Dermis blood vessel endothelial cell (primary cell): ENCODE results near the gene GALNT18. TPM values are rescaled to one million over a fixed set of nuclear protein-coding genes. Genes with fewer than 3 reads are reported as not detected.
"Not testable (repeated sequence)": the region's sequence is repeated elsewhere in the genome, so short reads cannot be mapped to it uniquely, and the experiment has no call there.

ENCODE experiments used
- DNase-seq: peaks from one replicate; pipeline ENCODE4 v3.0.0; 2010
- total RNA-seq: library from RNA; depleted of rRNA; stranded (reverse); fragments of >200 nt; gene quantifications from 2 replicates; pipeline ENCODE4 v1.2.3, GENCODE V29; 2014

The GALNT18 gene
- total RNA-seq, 1 donor from 2014 or later: 213 TPM

- DNase-seq: peak; percentile 10
Observed at GRCh38 chr11:11451501-11452005, 170.3 kb downstream of the GALNT18 start.

DNA sequence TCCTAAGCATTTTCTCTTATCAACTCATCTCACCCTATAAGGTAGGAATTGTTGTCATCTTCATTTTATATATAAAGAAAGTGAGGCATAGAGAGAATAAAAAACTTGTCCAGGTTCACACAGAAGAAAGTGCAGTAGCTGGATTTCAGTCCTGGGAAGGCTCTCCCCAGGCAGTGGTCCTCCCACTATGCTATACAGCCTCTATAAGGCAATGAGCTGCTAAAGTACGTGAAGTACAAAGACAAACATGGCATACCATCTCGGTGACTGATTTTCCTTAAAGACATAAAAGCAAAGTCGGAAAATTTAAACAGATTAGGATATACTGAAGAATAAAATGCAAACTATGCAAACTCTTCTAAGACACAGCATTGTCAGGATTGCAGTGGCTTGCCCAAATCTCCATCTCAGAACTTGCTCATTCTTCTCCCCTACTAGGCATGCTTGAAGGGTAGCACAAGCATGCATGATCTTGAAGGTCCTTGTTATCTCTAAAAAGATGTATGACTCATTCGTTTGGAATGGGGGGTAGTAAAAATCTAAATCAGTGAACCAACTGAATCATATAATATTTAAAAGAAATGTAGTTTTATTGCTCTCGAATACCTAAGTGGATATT lies 171.0 kb downstream of the GALNT18 start:
- DNase-seq: no peak

GRCh38 chr11:11449327-11449726 lies 172.5 kb downstream of the GALNT18 start:
- no peak for DNase-seq

GRCh38 chr11:11448626-11449025 lies 173.2 kb downstream of the GALNT18 start:
- DNase-seq: no peak

GRCh38 chr11:11447601-11448000 lies 174.2 kb downstream of the GALNT18 start:
- not testable (repeated sequence) for DNase-seq

- DNase-seq: no peak
Observed at GRCh38 chr11:11446967-11447366, 174.8 kb downstream of the GALNT18 start.

DNA sequence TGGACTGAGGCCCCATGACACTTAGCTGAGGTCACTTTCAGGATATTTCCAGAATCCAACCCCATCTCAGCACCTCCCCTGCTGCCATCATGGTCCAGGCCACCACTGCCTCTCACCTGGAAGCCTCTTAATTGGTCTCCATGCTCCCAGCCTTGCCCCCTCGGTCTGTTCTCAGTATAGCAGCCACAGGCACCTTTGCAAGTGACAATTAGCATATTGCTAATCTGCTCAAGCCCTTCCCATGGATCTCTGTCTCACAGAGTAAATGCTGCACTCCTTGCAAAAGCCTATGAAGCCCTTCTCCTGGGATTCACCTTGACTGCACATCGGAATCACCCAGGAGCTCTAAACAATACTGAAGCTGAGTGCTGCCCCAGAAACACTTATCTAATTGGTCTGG lies 175.2 kb downstream of the GALNT18 start:
- no peak for DNase-seq

DNA sequence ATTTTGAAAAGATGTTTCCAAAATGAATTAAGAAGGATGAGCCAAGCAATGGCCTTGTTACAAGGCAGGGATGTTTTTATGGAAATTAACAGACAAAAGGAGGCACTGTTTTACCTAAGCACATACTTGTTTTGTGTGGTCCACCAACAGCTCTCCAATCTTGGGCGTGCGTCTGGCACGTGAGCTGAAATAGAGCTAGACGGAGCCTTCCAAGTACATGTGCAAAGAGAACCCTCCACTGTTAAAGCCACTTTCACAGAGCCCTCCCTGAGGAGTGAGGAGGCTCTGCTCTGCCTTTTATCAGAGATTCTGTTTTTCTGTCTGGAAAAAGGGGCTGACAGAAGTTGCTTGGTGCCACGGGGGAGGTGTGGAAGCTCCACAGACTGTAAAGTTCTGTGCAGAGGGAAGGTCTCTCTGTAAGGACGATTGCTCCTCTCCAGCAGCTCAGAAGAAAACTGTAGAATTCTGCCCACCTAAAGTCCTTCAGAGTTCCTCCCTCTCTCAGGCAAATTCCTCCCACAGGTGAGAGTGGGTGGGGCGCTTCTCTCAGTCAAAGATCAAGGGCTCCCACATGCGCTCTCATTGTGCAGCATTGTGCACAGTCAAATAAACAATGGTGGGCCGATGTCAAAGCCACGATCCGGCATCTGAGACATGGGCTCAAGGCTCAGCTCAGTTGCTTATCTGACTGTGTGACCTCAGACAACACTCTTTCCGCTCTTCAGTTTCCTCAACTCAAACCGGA lies 176.2 kb downstream of the GALNT18 start:
- DNase-seq: no peak

- peak; percentile 27 for DNase-seq
Observed at GRCh38 chr11:11444804-11445131, 177.0 kb downstream of the GALNT18 start.

- no peak for DNase-seq
Observed at GRCh38 chr11:11444027-11444803, 177.6 kb downstream of the GALNT18 start.

DNA sequence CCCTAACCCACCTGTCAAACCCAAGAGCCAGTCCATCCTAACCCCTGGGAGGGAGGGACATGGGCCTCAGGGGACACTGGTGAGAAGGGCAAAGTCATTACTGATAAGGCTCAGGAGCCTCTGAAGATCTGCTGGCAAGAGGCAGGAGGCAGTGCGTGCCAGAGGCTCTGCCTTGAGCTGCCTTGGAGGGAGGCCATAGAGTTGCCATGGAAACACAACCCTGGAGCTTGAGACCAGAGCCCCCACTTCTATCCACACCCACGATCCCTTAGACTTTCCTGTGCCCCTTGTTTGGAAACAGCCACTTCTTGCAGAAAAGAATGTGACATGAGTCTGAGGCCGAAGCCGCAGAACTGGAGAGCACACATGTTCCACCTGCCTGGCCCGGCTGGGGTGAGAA lies 179.0 kb downstream of the GALNT18 start:
- DNase-seq: no peak

GRCh38 chr11:11441516-11441915 lies 180.3 kb downstream of the GALNT18 start:
- DNase-seq: no peak

DNA sequence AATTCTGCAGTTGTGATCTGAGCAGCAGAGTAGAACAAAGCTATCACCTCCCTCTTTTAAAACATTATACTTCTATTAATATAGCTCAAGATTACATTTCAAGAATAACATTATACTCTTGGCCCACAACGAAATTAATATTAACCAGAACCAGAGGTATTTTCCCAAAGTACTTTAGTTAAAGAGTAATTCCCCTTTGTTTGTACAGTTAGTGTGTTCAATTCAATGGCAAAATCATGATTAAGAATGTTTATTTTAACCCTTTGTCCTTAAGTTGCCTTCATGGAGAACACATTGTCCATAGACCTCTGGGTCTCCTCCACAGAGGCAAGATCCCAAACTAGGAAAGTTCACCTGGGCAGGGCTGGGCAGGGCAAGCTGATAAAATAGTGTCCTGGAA lies 180.7 kb downstream of the GALNT18 start:
- DNase-seq: no peak

- DNase-seq: no peak
Observed at GRCh38 chr11:11440144-11440543, 181.7 kb downstream of the GALNT18 start.

DNA sequence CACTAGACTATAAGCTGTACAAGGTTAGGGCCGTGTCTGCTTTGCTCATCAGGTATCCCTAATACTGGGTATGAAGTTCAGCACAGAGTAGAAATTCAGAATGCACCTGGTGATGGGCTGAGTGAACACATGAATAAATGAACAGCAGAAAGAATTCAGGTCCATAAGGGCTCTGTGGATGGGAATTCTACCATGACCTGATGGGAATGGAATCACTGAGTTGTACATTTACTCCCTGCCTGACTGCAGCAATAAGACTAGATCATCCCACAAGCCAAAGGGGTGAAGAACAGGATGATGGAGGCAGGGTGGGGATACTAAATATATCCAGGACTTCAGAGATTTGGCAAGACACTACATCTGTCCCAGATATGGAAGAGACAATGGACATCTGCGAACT lies 182.2 kb downstream of the GALNT18 start:
- no peak for DNase-seq

DNA sequence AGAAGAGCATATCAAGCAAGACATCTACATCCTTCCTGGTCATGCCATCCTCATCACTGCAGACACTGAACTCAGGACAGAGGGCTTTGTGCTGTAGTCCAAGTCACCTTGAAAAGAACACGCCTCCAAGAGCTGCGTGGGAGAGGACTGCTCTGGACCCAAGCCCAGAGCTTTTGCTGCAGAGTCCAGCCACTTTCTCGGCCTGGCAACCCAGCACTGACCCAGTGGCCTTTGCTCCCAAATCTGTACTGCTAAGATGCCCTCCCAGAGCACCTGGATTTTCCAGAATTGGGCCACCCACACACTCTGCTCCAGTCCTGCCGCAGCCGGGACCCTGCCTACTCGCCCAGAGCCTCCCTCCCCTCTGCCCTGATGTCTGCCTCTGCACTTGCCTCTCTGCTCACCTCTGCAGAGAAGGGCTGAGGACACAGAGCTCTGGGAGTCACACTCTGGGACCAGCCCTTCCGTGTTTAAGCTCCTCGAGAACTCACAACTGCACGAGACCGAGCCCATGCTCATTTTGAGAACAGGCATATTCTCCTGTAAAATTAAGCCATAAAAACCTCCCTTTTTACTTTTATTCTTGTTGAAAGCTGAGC lies 185.0 kb downstream of the GALNT18 start:
- no peak for DNase-seq

GRCh38 chr11:11435635-11436034 lies 186.2 kb downstream of the GALNT18 start:
- DNase-seq: no peak

DNA sequence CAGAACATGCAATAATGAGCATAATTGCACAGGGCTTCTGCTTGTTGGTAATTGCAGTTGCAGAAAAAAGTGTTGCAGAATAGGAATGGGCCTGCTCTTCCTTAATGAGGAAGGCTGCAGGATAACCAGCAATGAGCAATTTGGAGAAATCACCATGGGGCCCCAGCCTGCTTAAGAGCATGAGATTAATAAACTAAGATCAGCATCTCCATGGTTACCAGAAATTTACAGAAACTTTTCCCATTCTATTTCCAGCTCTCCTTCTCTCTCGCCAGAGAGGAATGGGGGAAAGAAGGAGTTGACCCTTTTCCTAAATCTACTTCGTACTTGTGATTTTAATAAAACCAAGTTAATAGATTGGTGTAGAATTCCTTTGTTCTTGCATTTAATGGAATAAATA lies 187.8 kb downstream of the GALNT18 start:
- no peak for DNase-seq

GRCh38 chr11:11432621-11433319 lies 189.0 kb downstream of the GALNT18 start:
- no peak for DNase-seq

GRCh38 chr11:11430431-11430830 lies 191.4 kb downstream of the GALNT18 start:
- no peak for DNase-seq

DNA sequence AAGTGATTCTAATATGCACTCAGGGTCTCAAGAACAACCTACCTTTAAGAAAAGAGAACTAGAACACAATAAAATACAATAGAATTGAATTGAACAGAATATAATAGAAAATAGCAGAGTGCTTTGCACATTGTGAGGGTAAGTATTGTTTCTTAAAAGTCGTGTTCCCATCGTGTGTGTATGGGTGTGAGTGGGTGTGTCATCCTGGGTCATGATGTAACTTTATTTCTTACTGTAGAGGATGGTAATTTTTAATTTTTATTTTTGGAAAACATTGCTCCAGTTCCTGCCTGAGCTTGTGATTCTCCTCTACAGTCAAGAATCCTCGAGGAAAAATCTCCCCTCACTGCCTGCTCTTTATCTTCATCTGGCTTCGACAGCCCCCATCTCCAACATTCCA lies 193.1 kb downstream of the GALNT18 start:
- DNase-seq: no peak

- DNase-seq: peak; percentile 16
Observed at GRCh38 chr11:11427542-11427941, 194.3 kb downstream of the GALNT18 start.

- DNase-seq: peak; percentile 22
Observed at GRCh38 chr11:11427140-11427539, 194.7 kb downstream of the GALNT18 start.
